HEK293T (cell line): ENCODE measurements around the gene MPHOSPH9.

ENCODE experiments used
- CTCF ChIA-PET: fragments of 350-600 bp; formaldehyde crosslinking; extraction: SDS; loops from one replicate; lab custom pipeline; 2021; ENCODE audit warnings: antibody characterized with exemption, inconsistent platforms; lab: Yijun Ruan, JAX
- POLR2A ChIA-PET: fragments of 350-600 bp; formaldehyde crosslinking; extraction: SDS; loops from one replicate; lab custom pipeline; 2020; ENCODE audit warnings: antibody characterized with exemption, inconsistent platforms; lab: Yijun Ruan, JAX
- DNase-seq: peaks from one replicate; pipeline ENCODE4 v3.0.0; 2012; ENCODE audit warnings: mixed read lengths; ENCODE audit errors: extremely low spot score
- ARNT ChIP-seq: fragments of 450-650 bp; IDR thresholded peaks from 2 replicates; pipeline ENCODE4 v1.6.1; 2017; ENCODE audit warnings: mild to moderate bottlenecking
- BHLHE40 ChIP-seq: fragments of 450-650 bp; IDR thresholded peaks from 2 replicates; pipeline ENCODE4 v1.6.1; 2016; ENCODE audit warnings: mild to moderate bottlenecking, moderate library complexity, borderline replicate concordance
- CTBP1 ChIP-seq: fragments of 450-650 bp; IDR thresholded peaks from 2 replicates; pipeline ENCODE4 v1.6.1; 2016; ENCODE audit warnings: borderline replicate concordance
- ELF4 ChIP-seq: fragments of 450-650 bp; IDR thresholded peaks from 2 replicates; pipeline ENCODE4 v1.6.1; 2017; ENCODE audit warnings: antibody characterized with exemption
- FOXA1 ChIP-seq: fragments of 450-650 bp; IDR thresholded peaks from 2 replicates; pipeline ENCODE4 v1.6.1; 2016; ENCODE audit warnings: mild to moderate bottlenecking
- FOXK2 ChIP-seq: fragments of 450-650 bp; IDR thresholded peaks from 2 replicates; pipeline ENCODE4 v1.6.1; 2016; ENCODE audit warnings: mild to moderate bottlenecking
- FOXM1 ChIP-seq: fragments of 450-650 bp; IDR thresholded peaks from 2 replicates; pipeline ENCODE4 v1.6.1; 2017; ENCODE audit warnings: mild to moderate bottlenecking, borderline replicate concordance
- HDGF ChIP-seq: fragments of 450-650 bp; IDR thresholded peaks from 2 replicates; pipeline ENCODE4 v1.6.1; 2017; ENCODE audit warnings: antibody characterized with exemption, borderline replicate concordance
- L3MBTL2 ChIP-seq: fragments of 450-650 bp; conservative IDR thresholded peaks from 2 replicates; pipeline ENCODE4 v1.6.1; 2016; ENCODE audit warnings: mild to moderate bottlenecking
- LEF1 ChIP-seq: fragments of 450-650 bp; IDR thresholded peaks from 2 replicates; pipeline ENCODE4 v1.6.1; 2017; ENCODE audit warnings: mild to moderate bottlenecking, borderline replicate concordance
- NFRKB ChIP-seq: fragments of 450-650 bp; IDR thresholded peaks from 2 replicates; pipeline ENCODE4 v1.6.1; 2016; ENCODE audit warnings: mild to moderate bottlenecking, moderate library complexity
- PKNOX1 ChIP-seq: fragments of 450-650 bp; IDR thresholded peaks from 2 replicates; pipeline ENCODE4 v1.6.1; 2016
- SP1 ChIP-seq: fragments of 450-650 bp; IDR thresholded peaks from 2 replicates; pipeline ENCODE4 v1.6.1; 2017
- SUZ12 ChIP-seq: fragments of 450-650 bp; IDR thresholded peaks from 2 replicates; pipeline ENCODE4 v1.6.1; 2016; ENCODE audit warnings: mild to moderate bottlenecking
- TARDBP ChIP-seq: fragments of 450-650 bp; IDR thresholded peaks from 2 replicates; pipeline ENCODE4 v1.6.1; 2016
- ZNF384 ChIP-seq: fragments of 450-650 bp; IDR thresholded peaks from 2 replicates; pipeline ENCODE4 v1.6.1; 2016

The MPHOSPH9 gene

GRCh38 chr12:123127182-123127495 is 105.8 kb downstream of the MPHOSPH9 start:
- DNase-seq, result no peak
- ChIA-PET CTCF (no interaction called here), POLR2A (interaction anchor here (1.2 kb wide), 1 partner anchor 106 kb away, joined by 4 read pairs; the partner anchor contains the start of genes MPHOSPH9 and MTRFR)

GRCh38 chr12:123126294-123127181 is 106.4 kb downstream of the MPHOSPH9 start:
- CTCF ChIA-PET, result no interaction called here
- no peak for DNase-seq
- POLR2A ChIA-PET, result interaction anchor here (1.2 kb wide), 1 partner anchor 106 kb away, joined by 4 read pairs; the partner anchor contains the start of genes MPHOSPH9 and MTRFR
- TF ChIP-seq LEF1 (no peak), FOXA1 (no peak), PKNOX1 (no peak), ARNT (no peak), BHLHE40 (no peak), SP1 (no peak)

More at GRCh38 chr12:123127182-123127495, 105.8 kb downstream of the MPHOSPH9 start:
- TF ChIP-seq CTBP1 (no peak), FOXM1 (no peak), HDGF (no peak), ELF4 (no peak)

GRCh38 chr12:123122626-123123025 is 110.3 kb downstream of the MPHOSPH9 start:
- no peak for TF ChIP-seq NFRKB
- TF ChIP-seq ZNF384, result no peak
- ChIA-PET CTCF (no interaction called here), POLR2A (no interaction called here)
- no peak for DNase-seq

- no peak for DNase-seq
- ChIA-PET POLR2A (no interaction called here), CTCF (interaction anchor here (0.8 kb wide), 1 partner anchor 10 kb away, joined by 5 read pairs; no protein-coding TSS in a partner anchor)
- TF ChIP-seq FOXA1 (no peak), FOXM1 (no peak), SP1 (no peak), TARDBP (no peak), NFRKB (no peak), PKNOX1 (no peak)
Measured at GRCh38 chr12:123121670-123122069, 111.3 kb downstream of the MPHOSPH9 start.

GRCh38 chr12:123120452-123121166 is 112.3 kb downstream of the MPHOSPH9 start:
- no peak for DNase-seq
- ChIA-PET CTCF (interaction anchor here (0.8 kb wide), 1 partner anchor 11 kb away, joined by 5 read pairs; no protein-coding TSS in a partner anchor), POLR2A (no interaction called here)
- TF ChIP-seq TARDBP (no peak), HDGF (no peak), SP1 (no peak), FOXM1 (no peak), LEF1 (no peak), CTBP1 (no peak), PKNOX1 (no peak), NFRKB (no peak), ZNF384 (no peak), SUZ12 (no peak), FOXA1 (no peak), BHLHE40 (no peak)

- CTCF ChIA-PET, result no interaction called here
- DNase-seq, result no peak
- POLR2A ChIA-PET, result no interaction called here
- TF ChIP-seq SUZ12 (no peak), CTBP1 (no peak), HDGF (no peak), FOXA1 (no peak), FOXK2 (no peak), ELF4 (no peak), L3MBTL2 (no peak), BHLHE40 (no peak), ARNT (no peak), PKNOX1 (no peak)
Measured at GRCh38 chr12:123119808-123120207, 113.1 kb downstream of the MPHOSPH9 start.
